HG03108 (cell line): ENCODE measurements around the gene COA3.

Experiments used
- ATAC-seq: cut with Tn5 transposase; IDR thresholded peaks from one replicate; pipeline ENCODE4 v1.9.1; 2021; ENCODE audit warnings: moderate library complexity; ENCODE audit not compliant: unreplicated experiment

The COA3 gene

DNA sequence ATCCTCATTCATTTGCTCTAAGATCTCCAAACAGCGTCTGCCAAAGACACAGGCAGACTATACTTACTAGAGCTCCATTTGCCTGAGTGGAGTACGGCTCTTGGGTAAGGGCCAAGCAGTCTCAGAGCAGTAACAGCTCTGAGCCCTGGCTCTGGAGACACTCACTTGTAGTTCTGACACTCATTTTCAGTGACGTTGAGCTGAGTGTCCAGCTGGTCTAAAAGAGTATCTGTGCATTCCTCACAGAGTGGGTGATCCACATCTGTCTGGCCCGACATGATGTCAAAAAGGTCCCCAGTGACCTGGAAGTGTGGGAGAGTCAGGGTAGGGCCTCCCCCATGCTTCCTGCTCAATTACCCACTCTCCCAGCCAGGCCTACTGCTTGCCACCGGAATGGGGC, 19.9 kb upstream of the COA3 start:
- ATAC-seq: no peak

DNA sequence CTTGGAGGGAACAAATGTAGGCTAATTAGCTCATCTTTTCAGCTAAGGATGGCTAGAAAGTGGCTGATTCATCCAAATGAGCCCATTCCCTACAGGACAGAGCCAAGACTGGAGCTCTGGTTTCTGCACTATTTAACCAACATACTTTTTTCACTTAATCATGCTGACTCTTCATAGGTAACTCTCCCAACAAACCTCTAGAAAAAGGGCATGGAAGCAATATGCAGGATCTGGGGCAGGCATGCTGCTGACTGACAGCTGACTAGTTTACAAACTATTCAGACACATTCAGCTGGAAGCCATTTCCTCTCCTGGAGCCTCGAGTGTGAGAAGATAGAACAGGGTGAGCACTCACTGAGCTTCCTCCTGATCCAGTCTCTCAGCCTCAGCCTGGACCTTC, 19.4 kb upstream of the COA3 start:
- ATAC-seq: no peak

DNA sequence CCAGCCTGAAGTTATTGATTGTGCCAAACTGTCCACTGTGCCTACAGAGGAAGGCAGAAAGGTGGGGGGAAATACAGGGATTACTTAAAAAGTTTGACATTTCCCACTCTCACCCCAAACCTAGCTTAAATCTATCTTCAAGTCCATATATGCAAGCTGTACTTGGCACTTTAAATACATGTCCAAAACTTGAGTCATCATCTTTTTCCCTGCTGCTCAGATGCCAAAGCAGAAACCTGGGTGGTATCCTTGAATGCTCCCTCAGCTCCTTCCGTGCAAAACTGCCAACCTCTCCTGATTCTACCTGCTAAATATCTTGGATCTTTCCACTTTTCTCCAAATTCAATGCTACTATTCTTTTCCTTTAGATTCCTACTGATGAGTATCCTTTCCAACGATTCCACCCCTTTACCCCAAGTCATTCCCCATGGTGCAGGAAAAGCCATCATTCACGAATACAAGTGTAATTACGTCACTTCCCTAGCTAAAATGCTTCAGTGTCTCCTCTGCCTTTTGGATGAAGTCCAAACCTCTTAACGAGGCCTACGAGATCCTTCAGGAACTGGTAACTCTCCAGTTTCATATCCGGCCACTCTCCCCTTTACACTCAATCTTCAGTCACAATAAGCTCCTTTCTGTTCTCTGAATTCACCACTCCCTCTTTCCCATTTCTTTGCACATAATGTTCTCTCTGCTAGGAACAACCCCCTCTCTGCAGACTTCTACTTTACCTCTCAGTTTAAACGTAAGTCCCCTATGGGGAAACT, 16.3 kb upstream of the COA3 start:
- no peak for ATAC-seq

DNA sequence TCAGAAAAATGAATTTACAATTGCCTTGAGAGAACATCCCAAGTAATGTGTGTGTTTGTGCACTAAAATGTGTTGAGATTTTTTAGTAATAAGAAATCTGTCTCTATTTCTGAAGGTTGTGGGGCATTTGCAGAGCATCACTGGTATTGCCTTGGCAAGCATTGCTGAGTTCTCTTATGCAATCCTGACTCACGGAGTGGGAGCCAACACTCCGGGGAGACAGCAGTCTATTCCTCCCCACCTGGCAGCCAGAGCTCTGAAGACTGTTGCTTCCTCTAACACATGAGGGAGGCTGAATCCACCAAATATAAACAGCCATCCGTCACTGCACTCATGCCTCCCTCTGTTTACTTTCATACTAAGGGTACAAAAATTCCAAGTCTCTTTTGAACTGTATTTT, 10.7 kb upstream of the COA3 start:
- ATAC-seq: no peak

DNA sequence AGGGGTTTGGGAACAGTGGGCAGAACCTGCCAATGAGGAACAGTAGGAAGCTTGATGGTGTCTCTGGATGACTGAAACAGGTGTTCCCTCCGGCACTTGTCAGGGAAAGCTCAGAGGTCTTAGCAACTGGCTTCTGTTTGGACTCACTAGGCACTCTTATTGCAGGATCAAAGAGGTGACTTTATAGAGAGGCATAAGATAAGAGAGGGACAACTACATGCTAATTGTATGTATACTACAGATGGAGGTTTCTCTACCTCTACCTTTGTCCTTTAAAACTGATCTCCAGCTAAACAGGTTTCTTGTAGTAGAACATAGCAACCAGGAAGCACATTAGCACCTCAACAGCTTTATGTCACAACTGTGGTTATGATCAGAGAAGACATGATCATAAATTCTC, 7.7 kb upstream of the COA3 start:
- ATAC-seq: no peak

DNA sequence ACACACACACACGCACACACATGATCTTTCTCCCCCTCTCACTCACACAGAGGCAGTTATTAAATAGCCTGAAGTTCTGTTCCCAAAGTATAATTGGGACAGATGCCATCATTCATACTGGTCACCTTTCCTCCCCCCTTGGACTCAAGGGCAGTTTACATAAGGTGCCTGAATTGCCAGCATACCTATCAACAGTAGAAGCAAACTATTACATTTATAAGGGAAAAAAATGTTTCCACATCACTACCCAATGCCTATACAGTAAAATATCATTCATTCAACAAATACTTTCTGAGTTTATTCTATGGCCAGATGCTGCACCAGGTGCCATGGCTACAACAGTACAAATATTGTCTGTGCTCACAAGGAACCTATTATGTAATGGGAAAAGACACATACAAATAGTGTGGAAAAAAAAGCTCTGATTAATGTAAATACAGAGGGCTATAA, 6.4 kb upstream of the COA3 start:
- ATAC-seq: no peak

DNA sequence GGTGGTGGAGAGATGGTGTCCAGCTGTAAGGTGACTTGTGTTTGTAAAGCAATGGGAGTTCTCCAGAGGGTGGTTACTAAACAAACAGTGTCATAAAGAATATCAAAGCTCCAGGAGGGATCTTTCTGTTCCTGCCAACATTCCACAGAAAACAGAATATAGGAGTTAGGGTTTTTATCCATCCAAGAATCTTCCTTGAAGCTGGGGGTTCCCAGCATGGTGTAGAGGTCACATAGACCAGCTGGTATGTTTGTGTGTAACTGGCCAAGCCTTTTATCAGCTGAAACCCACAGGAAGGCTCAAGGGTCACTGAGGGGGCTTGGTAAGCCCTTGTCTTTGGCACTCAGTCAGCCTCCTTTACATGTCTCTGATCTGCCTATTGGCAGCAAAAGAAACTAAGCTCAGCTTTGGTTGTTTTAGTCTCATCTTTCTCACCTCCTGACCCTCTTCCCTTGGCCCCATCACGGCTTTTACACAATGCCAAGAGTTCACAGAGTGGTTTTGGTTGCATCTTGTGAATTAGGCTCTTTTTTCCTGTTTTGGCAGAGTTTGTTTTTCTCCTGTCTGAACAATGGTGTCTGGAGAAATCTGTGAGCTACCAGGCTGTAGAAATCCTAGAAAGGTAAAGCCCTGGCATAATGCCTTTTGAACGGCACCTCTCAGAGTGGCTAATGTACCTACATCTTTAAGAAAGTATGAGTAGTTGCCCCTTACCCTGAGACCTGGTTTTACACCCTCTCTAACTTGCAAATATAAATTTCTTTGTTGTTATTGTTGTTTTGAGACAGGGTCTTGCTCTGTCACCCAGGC, 4.8 kb upstream of the COA3 start:
- ATAC-seq: no peak

DNA sequence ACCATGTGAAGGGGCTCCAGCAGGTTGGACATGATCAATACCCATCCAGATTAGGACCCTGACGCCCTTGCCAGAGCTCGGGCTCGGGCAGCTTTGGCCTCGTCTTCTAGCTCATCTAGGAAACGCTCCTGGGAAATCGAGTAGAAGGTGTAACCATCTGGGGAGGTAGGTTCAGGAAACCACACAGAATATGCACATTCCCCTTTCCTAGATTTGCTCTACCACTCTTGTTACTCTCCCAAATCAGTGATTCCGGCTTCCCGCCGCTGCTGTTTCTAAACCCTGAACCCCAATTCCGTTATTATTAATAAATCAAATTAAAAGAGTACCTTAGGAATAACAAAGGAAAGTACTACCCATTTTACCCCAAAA, 507 bp downstream of the COA3 start:
- no peak for ATAC-seq

DNA sequence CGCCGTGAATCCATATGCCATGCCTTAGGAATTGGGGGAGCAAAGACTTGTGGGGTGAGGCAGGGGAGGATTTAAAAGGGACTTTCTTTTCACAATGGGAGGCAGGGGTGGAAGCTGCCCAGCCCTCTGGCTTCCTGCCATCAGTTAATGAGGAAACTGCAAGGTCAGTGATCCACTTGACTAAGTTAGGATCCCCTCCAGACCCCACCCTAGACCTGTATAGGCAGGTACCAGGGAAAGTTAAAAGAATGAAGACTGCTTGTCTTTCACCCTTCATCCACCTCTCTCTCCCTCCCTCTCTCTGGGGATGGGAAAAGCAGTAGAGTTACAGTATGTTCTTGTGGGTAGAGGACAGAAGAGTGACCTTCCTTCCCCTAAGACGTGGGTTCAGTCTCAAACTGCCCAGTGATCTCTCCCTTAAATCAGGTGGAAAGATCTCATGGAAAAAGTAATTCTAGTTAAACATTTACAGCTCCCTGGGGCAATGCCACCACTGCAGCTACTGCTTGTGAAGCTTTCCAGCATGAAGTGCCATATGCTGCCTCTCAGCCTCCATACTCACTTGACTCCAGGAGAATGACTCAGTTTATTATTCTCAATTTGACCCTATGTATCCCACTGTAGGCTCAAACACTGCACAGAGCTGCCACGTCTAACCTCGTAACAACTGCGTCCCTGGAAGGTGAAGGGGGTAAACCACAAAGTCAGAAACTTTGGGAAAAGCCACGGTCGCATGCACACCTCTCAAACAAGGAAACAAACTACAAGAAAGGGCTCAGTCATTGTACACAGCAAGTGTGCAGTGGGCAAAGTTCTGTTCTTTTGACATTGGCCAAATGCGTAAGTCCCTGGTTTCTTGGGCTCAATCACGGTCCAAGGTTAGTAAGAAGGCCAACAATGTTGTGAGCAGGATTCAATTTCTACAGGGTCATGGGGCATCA, 1.2 kb downstream of the COA3 start:
- ATAC-seq: no peak

DNA sequence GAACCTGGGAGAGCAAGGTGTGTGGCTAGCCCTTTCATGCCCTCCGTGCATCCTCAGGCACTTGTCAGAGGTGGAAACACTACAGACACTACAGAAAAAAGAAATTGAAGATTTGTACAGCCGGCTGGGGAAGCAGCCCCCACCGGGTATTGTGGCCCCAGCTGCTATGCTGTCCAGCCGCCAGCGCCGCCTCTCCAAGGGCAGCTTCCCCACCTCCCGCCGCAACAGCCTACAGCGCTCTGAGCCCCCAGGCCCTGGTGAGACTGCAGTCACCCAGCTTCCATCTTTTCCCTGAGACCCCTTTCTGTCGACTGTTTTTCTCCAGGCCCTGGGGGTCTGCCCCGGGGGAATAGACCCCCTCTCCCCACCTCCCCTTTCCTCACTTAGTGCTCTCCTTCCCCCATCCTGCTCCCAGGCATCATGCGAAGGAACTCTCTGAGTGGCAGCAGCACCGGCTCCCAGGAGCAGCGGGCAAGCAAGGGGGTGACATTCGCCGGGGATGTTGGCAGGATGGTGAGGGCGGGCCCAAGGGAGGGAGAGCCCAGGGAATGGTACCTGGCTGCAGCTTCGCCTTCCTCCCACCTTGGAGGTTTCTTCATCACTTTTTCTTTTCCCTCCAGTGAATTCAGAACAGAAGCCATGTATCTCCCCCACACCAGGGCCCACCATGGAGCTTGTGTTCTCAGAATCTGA, 2.3 kb downstream of the COA3 start:
- ATAC-seq: no peak

DNA sequence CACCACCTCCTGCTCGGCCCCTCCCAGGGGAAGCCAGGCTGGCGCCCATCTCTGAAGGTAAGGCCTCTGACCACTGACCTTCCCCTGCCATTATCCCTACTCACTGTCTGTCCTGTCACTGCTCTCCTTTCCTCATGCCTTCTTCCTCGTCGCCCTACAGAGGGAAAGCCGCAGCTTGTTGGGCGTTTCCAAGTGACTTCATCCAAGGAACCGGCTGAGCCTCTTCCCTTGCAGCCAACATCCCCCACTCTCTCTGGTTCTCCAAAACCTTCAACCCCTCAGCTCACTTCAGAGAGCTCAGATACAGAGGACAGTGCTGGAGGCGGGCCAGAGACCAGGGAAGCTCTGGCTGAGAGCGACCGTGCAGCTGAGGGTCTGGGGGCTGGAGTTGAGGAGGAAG, 3.0 kb downstream of the COA3 start:
- no peak for ATAC-seq

DNA sequence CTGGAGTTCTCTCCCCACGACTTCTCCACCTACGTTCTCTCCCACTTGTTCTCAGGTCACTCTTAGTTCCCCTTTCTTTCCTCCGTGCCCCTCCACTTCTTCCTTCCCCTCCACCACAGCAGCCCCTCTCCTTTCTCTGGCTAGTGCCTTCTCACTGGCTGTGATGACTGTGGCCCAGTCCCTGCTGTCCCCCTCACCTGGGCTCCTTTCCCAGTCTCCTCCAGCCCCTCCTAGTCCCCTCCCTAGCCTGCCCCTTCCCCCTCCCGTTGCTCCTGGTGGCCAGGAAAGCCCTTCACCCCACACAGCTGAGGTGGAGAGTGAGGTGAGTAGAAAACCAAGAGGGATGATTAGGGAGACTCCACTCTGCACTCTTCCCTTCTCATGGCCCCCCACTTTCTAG, 3.4 kb downstream of the COA3 start:
- no peak for ATAC-seq

DNA sequence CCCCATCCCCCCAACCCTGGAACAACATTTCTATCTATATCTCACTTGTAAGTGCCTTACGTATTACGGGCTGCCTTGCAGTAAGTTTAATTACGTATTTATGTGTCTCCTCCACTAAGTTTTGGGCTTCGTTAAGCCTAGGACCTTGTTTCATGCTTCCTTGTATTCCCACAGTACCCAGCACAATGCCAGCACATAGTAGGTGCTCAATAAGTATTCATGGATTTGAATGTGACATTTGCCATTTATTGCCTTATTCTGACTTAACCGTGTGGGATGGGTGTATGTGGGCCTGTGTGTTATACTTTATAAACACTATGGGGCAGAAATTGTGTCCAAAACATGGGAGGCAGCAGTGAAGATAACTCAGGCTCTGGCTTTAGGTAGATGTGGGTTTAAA, 6.0 kb downstream of the COA3 start:
- ATAC-seq: no peak

DNA sequence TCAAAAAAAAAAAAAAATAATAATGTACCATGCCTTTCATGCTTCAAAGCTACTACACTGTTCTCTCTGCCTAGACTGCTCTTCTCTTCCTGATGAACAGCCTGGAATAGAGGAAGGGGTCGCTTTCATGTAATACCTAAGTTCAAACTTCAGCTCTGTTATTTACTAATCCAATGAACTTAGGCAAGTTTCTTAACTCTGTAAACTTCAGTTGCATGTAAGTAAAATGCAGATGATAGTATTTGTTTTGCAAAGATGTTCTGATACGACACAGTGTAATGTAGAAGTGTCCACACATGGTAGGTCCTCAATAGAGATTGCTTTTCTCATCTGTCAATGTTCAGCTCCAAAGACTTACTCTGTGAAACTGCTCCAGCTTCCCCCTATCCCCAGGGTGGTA, 6.6 kb downstream of the COA3 start:
- ATAC-seq: no peak

DNA sequence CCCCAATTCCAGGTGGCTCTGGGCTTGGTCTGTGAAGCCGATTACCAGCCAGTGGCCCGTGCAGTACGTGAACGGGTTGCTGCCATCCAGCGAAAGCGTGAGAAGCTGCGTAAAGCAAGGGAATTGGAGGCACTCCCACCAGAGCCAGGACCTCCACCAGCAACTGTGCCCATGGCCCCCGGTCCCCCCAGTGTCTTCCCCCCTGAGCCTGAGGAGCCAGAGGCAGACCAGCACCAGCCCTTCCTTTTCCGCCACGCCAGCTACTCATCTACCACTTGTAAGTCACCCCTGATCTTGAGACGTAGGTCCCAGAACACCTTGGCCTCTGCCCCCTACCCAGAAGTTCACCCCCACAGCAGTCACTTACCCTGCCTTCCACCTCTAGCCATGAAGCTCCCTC, 11.2 kb downstream of the COA3 start:
- ATAC-seq: no peak

DNA sequence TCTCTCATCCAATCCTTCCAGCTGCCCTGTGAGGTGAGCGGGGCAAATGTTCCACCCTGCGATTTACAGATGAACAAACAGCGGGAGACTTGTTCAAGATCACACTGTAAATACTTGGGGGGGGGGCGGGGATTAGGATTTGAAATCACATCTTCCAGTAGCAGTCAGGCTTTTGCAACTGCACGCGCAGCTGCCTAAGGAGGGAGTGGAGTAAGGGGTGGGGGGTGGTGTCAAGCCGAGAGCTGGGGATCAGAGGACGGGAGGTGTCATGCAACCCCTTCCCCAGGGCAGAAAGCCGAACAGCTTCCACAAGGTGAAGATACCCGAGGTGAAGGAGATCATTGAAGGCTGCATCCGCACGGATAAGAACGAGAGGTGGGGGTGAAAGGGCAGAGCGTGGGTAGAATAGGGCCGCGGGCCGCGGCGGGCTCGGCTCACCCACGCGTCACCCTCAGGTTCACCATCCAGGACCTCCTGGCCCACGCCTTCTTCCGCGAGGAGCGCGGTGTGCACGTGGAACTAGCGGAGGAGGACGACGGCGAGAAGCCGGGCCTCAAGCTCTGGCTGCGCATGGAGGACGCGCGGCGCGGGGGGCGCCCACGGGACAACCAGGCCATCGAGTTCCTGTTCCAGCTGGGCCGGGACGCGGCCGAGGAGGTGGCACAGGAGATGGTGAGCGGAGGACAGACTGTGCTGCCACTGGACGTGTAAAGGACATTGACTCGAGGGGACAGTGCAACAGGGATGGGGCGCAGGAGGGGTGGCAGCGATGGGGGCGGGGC, 13.5 kb downstream of the COA3 start:
- ATAC-seq: no peak

DNA sequence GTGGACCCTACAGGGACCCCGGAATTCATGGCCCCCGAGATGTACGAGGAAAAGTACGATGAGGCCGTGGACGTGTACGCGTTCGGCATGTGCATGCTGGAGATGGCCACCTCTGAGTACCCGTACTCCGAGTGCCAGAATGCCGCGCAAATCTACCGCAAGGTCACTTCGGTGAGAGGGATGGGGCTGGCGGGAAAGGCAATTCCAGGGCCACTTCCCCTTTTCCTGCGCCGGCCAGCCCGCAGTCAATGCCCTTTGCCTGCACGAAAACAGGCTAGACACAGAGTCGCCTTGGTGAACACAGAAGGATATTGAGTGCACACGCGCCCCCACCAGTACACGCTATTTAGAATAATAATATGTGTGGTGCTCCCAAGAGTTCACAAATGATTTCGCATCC, 14.1 kb downstream of the COA3 start:
- ATAC-seq: no peak

DNA sequence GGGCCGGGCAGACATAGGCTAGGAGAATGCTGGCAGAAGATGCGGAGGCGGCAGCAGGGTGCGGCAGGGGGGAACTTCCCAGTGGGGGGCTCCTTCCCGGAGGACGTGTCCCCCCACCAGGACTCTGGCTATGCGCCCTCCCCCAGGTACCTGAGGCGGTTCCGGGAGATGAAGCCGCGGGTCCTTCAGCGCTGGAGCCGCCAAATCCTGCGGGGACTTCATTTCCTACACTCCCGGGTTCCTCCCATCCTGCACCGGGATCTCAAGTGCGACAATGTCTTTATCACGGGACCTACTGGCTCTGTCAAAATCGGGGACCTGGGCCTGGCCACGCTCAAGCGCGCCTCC, 14.7 kb downstream of the COA3 start:
- no peak for ATAC-seq

DNA sequence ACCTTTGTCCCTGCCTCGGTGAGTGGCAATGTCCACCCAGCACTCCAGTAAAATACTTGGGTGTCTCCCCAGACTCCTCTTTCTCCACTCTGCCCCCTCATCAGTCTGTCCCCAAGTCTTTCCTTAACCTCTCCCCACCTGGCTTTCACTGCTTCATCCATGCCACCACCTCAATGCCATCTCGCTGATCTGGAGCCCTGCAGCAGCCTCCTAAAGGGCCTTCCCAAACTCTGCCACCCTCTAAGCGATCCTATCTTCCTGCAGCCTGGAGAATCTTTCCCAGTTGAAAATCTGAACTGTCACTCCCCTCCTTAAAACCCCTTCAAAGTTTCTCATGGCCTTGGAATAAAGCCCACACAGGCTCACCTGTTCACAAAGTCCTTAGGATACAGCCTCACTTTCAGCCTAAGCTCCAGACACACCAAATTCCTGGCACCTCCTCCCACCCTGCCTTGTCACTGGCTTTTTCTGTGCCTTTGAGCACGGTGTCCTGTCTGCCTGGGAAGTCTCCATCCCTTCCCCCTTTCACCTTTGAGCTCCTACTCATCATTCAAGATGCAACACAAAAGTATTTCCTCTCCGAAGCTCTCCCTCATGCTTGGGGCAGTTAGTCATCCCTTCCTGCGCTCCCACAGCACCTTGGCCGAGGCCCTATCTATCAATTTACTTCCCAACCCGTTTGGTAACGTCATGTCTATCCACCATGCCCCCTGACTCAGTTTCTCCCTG, 15.3 kb downstream of the COA3 start:
- ATAC-seq: no peak
